Measurements from ENCODE around the gene LIN52.

DNA sequence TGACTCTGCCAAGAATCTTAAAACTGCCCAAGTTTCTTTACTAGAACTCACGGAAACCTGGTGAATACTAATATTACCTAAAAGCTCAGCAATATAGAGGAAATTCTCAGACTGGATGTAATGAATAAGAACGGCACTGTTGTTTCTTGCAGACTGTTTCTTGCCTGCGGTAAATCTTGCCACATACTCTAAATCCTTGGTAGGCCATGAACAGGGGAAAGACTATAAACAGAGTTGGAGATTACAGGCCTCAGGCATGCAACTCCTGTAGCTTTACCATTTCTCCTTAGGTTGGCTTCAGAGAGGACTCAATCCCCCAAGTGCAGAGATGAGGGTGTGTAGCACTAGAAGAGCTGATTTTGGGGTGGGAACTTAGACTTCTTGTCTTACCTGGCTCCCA lies 1.6 kb upstream of the LIN52 start:
- no peak for TF ChIP-seq POLR2AphosphoS5 (IDR thresholded peaks at IDR 0.05; ENCODE audit: low read depth)
- TF ChIP-seq, protein P1, sequence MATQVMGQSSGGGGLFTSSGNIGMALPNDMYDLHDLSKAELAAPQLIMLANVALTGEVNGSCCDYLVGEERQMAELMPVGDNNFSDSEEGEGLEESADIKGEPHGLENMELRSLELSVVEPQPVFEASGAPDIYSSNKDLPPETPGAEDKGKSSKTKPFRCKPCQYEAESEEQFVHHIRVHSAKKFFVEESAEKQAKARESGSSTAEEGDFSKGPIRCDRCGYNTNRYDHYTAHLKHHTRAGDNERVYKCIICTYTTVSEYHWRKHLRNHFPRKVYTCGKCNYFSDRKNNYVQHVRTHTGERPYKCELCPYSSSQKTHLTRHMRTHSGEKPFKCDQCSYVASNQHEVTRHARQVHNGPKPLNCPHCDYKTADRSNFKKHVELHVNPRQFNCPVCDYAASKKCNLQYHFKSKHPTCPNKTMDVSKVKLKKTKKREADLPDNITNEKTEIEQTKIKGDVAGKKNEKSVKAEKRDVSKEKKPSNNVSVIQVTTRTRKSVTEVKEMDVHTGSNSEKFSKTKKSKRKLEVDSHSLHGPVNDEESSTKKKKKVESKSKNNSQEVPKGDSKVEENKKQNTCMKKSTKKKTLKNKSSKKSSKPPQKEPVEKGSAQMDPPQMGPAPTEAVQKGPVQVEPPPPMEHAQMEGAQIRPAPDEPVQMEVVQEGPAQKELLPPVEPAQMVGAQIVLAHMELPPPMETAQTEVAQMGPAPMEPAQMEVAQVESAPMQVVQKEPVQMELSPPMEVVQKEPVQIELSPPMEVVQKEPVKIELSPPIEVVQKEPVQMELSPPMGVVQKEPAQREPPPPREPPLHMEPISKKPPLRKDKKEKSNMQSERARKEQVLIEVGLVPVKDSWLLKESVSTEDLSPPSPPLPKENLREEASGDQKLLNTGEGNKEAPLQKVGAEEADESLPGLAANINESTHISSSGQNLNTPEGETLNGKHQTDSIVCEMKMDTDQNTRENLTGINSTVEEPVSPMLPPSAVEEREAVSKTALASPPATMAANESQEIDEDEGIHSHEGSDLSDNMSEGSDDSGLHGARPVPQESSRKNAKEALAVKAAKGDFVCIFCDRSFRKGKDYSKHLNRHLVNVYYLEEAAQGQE (IDR thresholded peaks at IDR 0.05; ENCODE audit: unreplicated experiment): no peak
- TF ChIP-seq, protein P2, sequence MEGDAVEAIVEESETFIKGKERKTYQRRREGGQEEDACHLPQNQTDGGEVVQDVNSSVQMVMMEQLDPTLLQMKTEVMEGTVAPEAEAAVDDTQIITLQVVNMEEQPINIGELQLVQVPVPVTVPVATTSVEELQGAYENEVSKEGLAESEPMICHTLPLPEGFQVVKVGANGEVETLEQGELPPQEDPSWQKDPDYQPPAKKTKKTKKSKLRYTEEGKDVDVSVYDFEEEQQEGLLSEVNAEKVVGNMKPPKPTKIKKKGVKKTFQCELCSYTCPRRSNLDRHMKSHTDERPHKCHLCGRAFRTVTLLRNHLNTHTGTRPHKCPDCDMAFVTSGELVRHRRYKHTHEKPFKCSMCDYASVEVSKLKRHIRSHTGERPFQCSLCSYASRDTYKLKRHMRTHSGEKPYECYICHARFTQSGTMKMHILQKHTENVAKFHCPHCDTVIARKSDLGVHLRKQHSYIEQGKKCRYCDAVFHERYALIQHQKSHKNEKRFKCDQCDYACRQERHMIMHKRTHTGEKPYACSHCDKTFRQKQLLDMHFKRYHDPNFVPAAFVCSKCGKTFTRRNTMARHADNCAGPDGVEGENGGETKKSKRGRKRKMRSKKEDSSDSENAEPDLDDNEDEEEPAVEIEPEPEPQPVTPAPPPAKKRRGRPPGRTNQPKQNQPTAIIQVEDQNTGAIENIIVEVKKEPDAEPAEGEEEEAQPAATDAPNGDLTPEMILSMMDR (conservative IDR thresholded peaks at IDR 0.05; ENCODE audit: low read depth in 2 of 2): no peak
- TF ChIP-seq CREB1 (CRISPR knock-in tag; IDR thresholded peaks at IDR 0.05; ENCODE audit: low read depth): no peak
- TF ChIP-seq EZH2 (IDR thresholded peaks at IDR 0.05; ENCODE audit: low read depth, unreplicated experiment): no peak
- TF ChIP-seq EZH2phosphoT487 (IDR thresholded peaks at IDR 0.05; ENCODE audit: unreplicated experiment): no peak
- TF ChIP-seq, protein P3, sequence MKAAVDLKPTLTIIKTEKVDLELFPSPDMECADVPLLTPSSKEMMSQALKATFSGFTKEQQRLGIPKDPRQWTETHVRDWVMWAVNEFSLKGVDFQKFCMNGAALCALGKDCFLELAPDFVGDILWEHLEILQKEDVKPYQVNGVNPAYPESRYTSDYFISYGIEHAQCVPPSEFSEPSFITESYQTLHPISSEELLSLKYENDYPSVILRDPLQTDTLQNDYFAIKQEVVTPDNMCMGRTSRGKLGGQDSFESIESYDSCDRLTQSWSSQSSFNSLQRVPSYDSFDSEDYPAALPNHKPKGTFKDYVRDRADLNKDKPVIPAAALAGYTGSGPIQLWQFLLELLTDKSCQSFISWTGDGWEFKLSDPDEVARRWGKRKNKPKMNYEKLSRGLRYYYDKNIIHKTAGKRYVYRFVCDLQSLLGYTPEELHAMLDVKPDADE (IDR thresholded peaks at IDR 0.05): no peak
- TF ChIP-seq NANOG (IDR thresholded peaks at IDR 0.05; ENCODE audit: borderline replicate concordance): no peak
- TF ChIP-seq JUNB (IDR thresholded peaks at IDR 0.05; ENCODE audit: unreplicated experiment): no peak

Measured in GM23338 (cell line).